Measurements from ENCODE around the gene IRF2.

- no peak for TF ChIP-seq CTCF (IDR thresholded peaks at IDR 0.05)
- no peak for TF ChIP-seq CEBPB (IDR thresholded peaks at IDR 0.05)
- TF ChIP-seq POLR2A (IDR thresholded peaks at IDR 0.05; ENCODE audit: low read length), result no peak
- no peak for TF ChIP-seq CHD2 (IDR thresholded peaks at IDR 0.05; ENCODE audit: low read length, partially characterized antibody)
- TF ChIP-seq, protein P1, sequence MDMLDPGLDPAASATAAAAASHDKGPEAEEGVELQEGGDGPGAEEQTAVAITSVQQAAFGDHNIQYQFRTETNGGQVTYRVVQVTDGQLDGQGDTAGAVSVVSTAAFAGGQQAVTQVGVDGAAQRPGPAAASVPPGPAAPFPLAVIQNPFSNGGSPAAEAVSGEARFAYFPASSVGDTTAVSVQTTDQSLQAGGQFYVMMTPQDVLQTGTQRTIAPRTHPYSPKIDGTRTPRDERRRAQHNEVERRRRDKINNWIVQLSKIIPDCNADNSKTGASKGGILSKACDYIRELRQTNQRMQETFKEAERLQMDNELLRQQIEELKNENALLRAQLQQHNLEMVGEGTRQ (IDR thresholded peaks at IDR 0.05), result no peak
- TF ChIP-seq MYC (IDR thresholded peaks at IDR 0.05; ENCODE audit: borderline replicate concordance, low read length), result no peak
- TF ChIP-seq ZSCAN20 (CRISPR knock-in tag; IDR thresholded peaks at IDR 0.05), result no peak
Measured at GRCh38 chr4:184396570-184397515, 77.5 kb downstream of the IRF2 start.
